ENCODE measurements around the gene TECPR2. TPM values are rescaled to one million over a fixed set of nuclear protein-coding genes. Genes with fewer than 3 reads are reported as not detected.
"Not testable (repeated sequence)": the region's sequence is repeated elsewhere in the genome, so short reads cannot be mapped to it uniquely, and the experiment has no call there.

TECPR2 gene
- total RNA-seq, 1 donor from 2014 or later, result 21.3 TPM

- peak; percentile 50 for ATAC-seq (ENCODE audit: poor library complexity)
These were observed 162.6 kb downstream of the TECPR2 start for GRCh38 chr14:102525219-102525928.

GRCh38 chr14:102525929-102526497 lies 163.3 kb downstream of the TECPR2 start:
- intact Hi-C loops (cut with DNase I), result loop anchor here (2.0 kb wide), 1 partner anchor 67 kb away; the partner anchor contains the start of gene RCOR1
- DNase-seq (no peak), ATAC-seq (ENCODE audit: poor library complexity) (no peak)

More at GRCh38 chr14:102525219-102525928, 162.6 kb downstream of the TECPR2 start:
- intact Hi-C loops (cut with DNase I), result loop anchor here (2.0 kb wide), 1 partner anchor 67 kb away; the partner anchor contains the start of gene RCOR1
- DNase-seq, result no peak

- DNase-seq (no peak), ATAC-seq (ENCODE audit: poor library complexity) (no peak)
- intact Hi-C loops (cut with DNase I), result no loop called here
These were observed 165.9 kb downstream of the TECPR2 start for GRCh38 chr14:102528431-102529170.

GRCh38 chr14:102530828-102531478 lies 168.2 kb downstream of the TECPR2 start:
- peak; percentile 19 for ATAC-seq (ENCODE audit: poor library complexity)
- no peak for DNase-seq
- intact Hi-C loops (cut with DNase I), result no loop called here

GRCh38 chr14:102532204-102532658 lies 169.5 kb downstream of the TECPR2 start:
- ATAC-seq (ENCODE audit: poor library complexity) (no peak), DNase-seq (no peak)
- intact Hi-C loops (cut with DNase I), result no loop called here

GRCh38 chr14:102537981-102538601 lies 175.3 kb downstream of the TECPR2 start:
- intact Hi-C loops (cut with DNase I), result no loop called here
- ATAC-seq (ENCODE audit: poor library complexity) (no peak), DNase-seq (no peak)

GRCh38 chr14:102538602-102539543 lies 176.1 kb downstream of the TECPR2 start:
- no peak for ATAC-seq (ENCODE audit: poor library complexity)
- DNase-seq, result no peak
- intact Hi-C loops (cut with DNase I), result no loop called here

- intact Hi-C loops (cut with DNase I), result no loop called here
- DNase-seq (peak; percentile 69), ATAC-seq (ENCODE audit: poor library complexity) (peak; percentile 34)
These were observed 177.0 kb downstream of the TECPR2 start for GRCh38 chr14:102539544-102540314.

- ATAC-seq (ENCODE audit: poor library complexity) (no peak), DNase-seq (no peak)
- intact Hi-C loops (cut with DNase I), result no loop called here
These were observed 177.7 kb downstream of the TECPR2 start for GRCh38 chr14:102540315-102541028.

- DNase-seq; ATAC-seq (ENCODE audit: poor library complexity); intact Hi-C loops (cut with DNase I): not testable (repeated sequence)
These were observed 178.3 kb downstream of the TECPR2 start for GRCh38 chr14:102541029-102541491.

GRCh38 chr14:102541771-102542170 lies 179.0 kb downstream of the TECPR2 start:
- ATAC-seq (ENCODE audit: poor library complexity) (no peak), DNase-seq (no peak)
- intact Hi-C loops (cut with DNase I), result no loop called here

GRCh38 chr14:102544046-102544746 lies 181.5 kb downstream of the TECPR2 start:
- DNase-seq (no peak), ATAC-seq (ENCODE audit: poor library complexity) (peak; percentile 16)
- intact Hi-C loops (cut with DNase I), result no loop called here

GRCh38 chr14:102544747-102545460 lies 182.2 kb downstream of the TECPR2 start:
- DNase-seq, result no peak
- ATAC-seq (ENCODE audit: poor library complexity), result peak; percentile 48
- intact Hi-C loops (cut with DNase I), result no loop called here

GRCh38 chr14:102545461-102546265 lies 182.9 kb downstream of the TECPR2 start:
- intact Hi-C loops (cut with DNase I), result no loop called here
- ATAC-seq (ENCODE audit: poor library complexity), result peak; percentile 33
- no peak for DNase-seq

Data from Right ventricle myocardium superior (tissue), 1 donor.